Measurements from ENCODE around the gene SIRPA. TPM values are rescaled to one million over a fixed set of nuclear protein-coding genes. Genes with fewer than 3 reads are reported as not detected.

Gene SIRPA
- total RNA-seq, 4 donors from 2014 or later: 11.5 to 34.6 (median 20.2) TPM

GRCh38 chr20:1973601-1974440 lies 78.6 kb downstream of the SIRPA start:
- no peak for DNase-seq
- TF ChIP-seq POLR2A (IDR thresholded peaks at IDR 0.05) (no peak), CTCF (IDR thresholded peaks at IDR 0.05) (no peak)
- intact Hi-C loops (cut with DNase I; ENCODE audit: low total_unique reads): no loop called here
- no peaks in the 10 kb centered on the region for H3K4me1 ChIP-seq
- no peak overlapping the region for H3K4me3 ChIP-seq
- H3K27ac ChIP-seq: no peak overlapping the region
- H3K36me3 ChIP-seq: no peaks in the 10 kb centered on the region
- no peaks in the 10 kb centered on the region for H3K9me3 ChIP-seq
- H3K27me3 ChIP-seq: no peaks in the 10 kb centered on the region

GRCh38 chr20:1975291-1975690 lies 80.1 kb downstream of the SIRPA start:
- no peak for DNase-seq
- TF ChIP-seq POLR2A (IDR thresholded peaks at IDR 0.05): no peak
- no peak for TF ChIP-seq CTCF (IDR thresholded peaks at IDR 0.05)
- no peaks in the 10 kb centered on the region for H3K9me3 ChIP-seq
- H3K4me1 ChIP-seq: no peaks in the 10 kb centered on the region
- H3K27me3 ChIP-seq: no peaks in the 10 kb centered on the region
- no peaks in the 10 kb centered on the region for H3K36me3 ChIP-seq
- no peak overlapping the region for H3K4me3 ChIP-seq
- no peak overlapping the region for H3K27ac ChIP-seq
- intact Hi-C loops (cut with DNase I; ENCODE audit: low total_unique reads): no loop called here

GRCh38 chr20:1979106-1979778 lies 84.0 kb downstream of the SIRPA start:
- no peaks in the 10 kb centered on the region for H3K36me3 ChIP-seq
- H3K4me3 ChIP-seq: no peak overlapping the region
- TF ChIP-seq POLR2A (IDR thresholded peaks at IDR 0.05): no peak
- TF ChIP-seq CTCF (IDR thresholded peaks at IDR 0.05): no peak
- H3K9me3 ChIP-seq: no peaks in the 10 kb centered on the region
- DNase-seq: no peak
- H3K27me3 ChIP-seq: no peaks in the 10 kb centered on the region
- intact Hi-C loops (cut with DNase I; ENCODE audit: low total_unique reads): no loop called here
- no peak overlapping the region for H3K27ac ChIP-seq
- no peaks in the 10 kb centered on the region for H3K4me1 ChIP-seq

GRCh38 chr20:1982686-1983085 lies 87.5 kb downstream of the SIRPA start:
- DNase-seq: no peak
- Histone ChIP-seq H3K4me3 (no peak overlapping the region), H3K27ac (no peak overlapping the region), H3K9me3 (no peaks in the 10 kb centered on the region), H3K27me3 (no peaks in the 10 kb centered on the region), H3K36me3 (no peaks in the 10 kb centered on the region), H3K4me1 (no peaks in the 10 kb centered on the region)
- TF ChIP-seq CTCF (IDR thresholded peaks at IDR 0.05) (no peak), POLR2A (IDR thresholded peaks at IDR 0.05) (no peak)
- intact Hi-C loops (cut with DNase I; ENCODE audit: low total_unique reads): no loop called here

GRCh38 chr20:1983301-1983700 lies 88.1 kb downstream of the SIRPA start:
- no peak for TF ChIP-seq CTCF (IDR thresholded peaks at IDR 0.05)
- no peak for TF ChIP-seq POLR2A (IDR thresholded peaks at IDR 0.05)
- no peak for DNase-seq
- intact Hi-C loops (cut with DNase I; ENCODE audit: low total_unique reads): no loop called here
- H3K4me3 ChIP-seq: no peak overlapping the region
- no peaks in the 10 kb centered on the region for H3K27me3 ChIP-seq
- no peak overlapping the region for H3K27ac ChIP-seq
- no peaks in the 10 kb centered on the region for H3K36me3 ChIP-seq
- H3K9me3 ChIP-seq: no peaks in the 10 kb centered on the region
- no peaks in the 10 kb centered on the region for H3K4me1 ChIP-seq
